HG03469 (cell line): Measurements from ENCODE around the gene MBD4.
"Not testable (repeated sequence)": the region's sequence is repeated elsewhere in the genome, so short reads cannot be mapped to it uniquely, and the experiment has no call there.

Source experiments
- ATAC-seq: cut with Tn5 transposase; IDR thresholded peaks from one replicate; pipeline ENCODE4 v1.9.1; 2021; ENCODE audit warnings: mild to moderate bottlenecking, moderate library complexity, moderate number of reproducible peaks; ENCODE audit not compliant: unreplicated experiment

The MBD4 gene

GRCh38 chr3:129413238-129413637, 26.5 kb downstream of the MBD4 start:
- ATAC-seq, result not testable (repeated sequence)

DNA sequence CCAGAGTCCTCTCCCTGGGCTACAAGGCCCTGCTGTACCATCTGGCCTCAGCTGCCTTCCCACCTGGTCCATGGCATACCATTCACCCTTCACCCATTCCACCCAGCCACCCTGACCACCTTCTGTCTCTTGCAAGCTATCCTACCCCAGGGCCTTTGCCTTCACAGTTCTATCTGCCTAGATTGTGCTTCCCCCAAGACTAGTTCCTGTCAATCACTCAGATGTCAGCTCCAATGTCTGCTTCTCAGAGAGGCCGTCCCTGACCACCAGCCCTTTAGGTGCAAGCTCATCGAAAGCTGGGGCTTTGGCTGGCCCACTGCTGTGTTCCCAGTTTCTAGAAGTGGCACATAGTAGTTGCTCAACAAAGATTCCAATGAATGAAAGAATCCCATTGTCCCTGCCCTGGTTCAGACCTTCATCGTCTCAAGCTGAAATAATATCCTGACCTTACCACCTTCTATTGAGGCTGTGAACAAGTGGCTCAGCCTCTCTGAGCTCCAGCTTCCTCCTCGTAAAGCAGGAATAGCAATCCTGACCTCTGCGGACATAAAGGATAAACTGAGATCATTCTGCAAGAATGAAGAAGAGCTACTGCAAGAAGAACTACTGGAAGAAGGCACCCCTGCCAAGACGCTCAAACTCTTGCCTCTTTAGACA, 27.1 kb downstream of the MBD4 start:
- ATAC-seq, result no peak

- no peak for ATAC-seq
These were observed 28.8 kb downstream of the MBD4 start for GRCh38 chr3:129410971-129411370.

DNA sequence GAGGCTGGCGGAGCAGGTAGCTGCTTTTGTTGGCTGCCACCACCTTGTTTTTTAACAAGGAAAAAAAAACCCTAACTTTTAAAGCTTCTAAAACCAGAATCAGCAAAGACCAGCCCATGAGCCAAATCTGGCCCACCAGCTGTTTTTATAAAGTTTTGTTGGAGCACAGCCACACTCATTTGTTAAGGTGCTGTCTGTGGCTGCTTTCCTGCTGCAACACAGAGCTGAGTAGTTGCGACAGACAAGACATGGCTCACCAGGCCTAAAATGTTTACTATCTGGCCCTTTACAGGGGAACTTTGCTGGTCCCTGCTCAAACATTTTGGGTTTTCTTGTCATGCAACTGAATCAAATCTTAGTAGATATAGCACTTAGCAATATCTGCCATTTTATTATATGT, 30.2 kb downstream of the MBD4 start:
- ATAC-seq, result no peak

DNA sequence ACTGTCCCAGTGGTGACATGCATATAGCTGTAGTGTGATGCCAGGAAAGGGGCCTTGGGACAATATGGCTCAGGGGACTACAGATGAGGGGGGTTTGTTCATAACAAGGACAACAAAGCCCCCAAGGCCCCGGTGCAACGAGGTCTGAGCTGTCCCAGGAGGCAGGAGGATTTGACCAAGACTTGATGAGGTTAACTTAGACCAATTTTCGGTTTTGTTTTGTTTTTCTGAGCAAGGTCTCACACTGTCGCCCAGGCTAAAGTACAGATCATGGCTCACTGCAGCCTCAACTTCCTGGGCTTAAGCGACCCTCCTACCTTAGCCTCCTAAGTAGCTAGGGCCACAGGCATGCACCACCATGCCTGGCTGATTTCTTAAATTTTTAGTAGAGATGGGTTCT, 35.1 kb downstream of the MBD4 start:
- ATAC-seq, result no peak

GRCh38 chr3:129404130-129404529, 35.6 kb downstream of the MBD4 start:
- ATAC-seq, result no peak

- no peak for ATAC-seq
These were observed 36.3 kb downstream of the MBD4 start for GRCh38 chr3:129403450-129403849.

GRCh38 chr3:129402616-129403015, 37.1 kb downstream of the MBD4 start:
- ATAC-seq, result no peak

GRCh38 chr3:129402210-129402609, 37.5 kb downstream of the MBD4 start:
- no peak for ATAC-seq

- ATAC-seq, result no peak
These were observed 39.8 kb downstream of the MBD4 start for GRCh38 chr3:129399895-129400357.

DNA sequence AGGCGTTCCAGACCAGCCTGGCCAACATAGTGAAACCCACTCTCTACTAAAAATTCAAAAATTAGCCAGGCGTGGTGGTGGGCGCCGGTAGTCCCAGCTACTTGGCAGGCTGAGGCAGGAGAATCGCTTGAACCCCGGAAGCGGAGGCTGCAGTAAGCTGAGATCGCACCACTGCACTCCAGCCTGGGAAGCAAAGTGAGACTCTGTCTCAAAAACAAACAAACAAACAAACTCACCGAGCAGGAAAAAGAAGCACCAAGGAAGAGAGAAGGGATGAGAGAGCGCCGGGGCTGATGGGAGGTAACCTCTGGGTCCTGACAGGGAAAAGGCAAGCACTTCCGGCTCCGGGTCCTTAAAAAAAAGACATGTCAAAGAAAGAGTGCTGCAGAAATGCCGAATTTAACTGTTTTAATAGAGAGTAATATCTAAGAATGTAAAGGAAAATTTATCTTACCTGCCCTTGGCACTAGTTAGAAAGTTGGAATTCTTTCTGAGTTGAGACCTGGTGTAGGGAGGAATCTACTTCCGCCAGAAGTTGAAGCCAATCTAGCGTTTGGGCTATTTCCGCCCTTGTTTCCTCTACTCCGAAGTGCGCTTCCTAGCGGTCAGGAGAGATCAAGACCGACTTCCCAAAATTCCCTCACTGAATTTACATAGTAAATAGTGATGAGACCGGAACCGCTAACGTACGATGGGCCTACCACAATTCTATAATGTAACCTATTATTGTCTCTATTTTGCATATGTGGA, 40.4 kb downstream of the MBD4 start:
- peak; percentile 49 for ATAC-seq

- ATAC-seq, result no peak
These were observed 41.0 kb downstream of the MBD4 start for GRCh38 chr3:129398803-129399144.

DNA sequence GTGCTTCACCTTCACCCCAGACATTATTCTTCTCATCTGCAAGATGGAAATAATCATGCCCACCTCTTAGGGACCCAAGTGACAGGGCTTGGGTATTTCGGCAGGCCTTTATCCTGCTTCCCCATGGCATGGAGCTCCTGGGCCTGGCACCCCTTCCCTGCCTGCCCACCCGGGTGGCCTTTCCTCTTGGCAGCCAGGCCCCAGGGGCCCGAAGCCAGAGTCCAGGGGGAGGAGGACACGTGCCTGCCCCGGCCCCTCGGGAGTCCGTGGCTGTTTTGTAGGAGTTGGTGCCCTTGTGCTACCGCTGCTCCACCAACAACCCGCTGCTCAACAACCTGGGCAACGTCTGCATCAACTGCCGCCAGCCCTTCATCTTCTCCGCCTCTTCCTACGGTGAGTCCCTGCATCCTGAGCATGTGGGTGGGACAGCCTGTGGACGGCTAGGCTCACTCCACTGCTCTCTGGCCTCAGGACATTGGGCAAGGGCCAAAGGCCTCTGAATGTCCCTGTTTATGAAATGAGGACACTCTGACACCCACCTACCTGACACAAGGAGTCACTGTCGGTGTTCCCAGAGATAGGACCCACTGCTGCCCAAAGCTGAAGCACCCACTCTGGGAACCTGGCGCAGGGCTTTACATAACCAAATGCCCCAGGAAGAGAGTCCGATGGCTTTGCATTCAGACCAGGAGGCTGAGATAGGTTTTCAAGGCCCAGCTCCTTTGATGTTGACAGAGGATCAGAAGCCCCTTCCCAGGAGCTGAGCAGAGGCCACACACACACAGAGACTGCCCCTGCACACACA, 45.8 kb downstream of the MBD4 start:
- not testable (repeated sequence) for ATAC-seq

DNA sequence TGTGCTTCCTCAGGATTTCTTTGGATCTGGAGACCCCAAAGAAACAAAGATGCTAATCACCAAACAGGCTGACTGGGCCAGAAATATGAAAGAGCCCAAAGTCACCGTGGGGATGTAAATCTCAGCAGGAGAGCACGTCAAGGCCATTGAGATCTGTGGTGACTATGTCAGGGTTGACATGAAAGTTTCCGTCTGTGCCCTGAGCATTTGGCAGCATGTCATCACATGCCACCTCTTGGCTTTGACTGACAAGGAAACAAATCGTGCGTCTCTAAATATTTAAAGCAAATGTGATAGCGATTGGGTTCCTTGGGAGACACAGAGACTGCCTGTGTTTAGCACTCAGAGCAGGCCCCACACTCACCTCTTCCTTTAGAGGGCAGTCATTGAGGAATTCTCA, 46.5 kb downstream of the MBD4 start:
- ATAC-seq, result no peak

DNA sequence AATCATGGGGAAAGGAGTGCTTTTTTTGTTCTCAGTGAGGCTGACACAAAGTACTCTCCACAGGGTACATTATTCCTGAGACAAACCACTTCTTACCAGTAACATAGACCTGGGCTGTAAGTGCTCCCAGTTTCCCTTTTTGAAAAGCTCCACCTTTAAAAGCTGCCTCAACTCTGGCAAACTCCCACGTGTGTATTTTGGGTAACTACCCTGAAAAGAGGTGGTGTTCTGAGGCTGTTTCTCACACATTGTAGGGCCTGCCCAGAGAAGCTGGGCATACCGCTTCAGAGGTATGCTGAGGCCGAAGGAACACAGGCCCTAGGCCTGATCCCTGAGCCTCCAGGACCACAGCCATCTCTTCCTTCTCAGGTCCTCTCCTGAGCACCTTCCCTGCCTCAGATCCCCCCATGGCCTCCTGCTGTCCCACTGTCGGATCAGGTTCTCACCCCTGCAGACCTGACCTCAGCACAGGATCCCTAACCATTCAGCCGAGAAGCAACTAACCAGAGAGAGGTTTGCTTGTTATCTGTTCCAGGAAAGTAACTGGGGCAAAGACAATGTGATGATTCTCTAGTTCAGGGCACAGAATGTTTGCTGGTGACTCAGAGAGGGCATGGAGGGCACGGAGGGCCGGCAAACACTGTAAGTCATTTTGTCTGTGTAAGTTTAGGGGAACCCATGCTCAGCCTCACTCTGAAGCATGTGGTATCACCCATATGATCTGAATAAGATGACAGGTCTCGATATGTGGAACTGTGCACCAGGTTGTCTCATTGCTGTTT, 47.5 kb downstream of the MBD4 start:
- not testable (repeated sequence) for ATAC-seq

- ATAC-seq, result not testable (repeated sequence)
These were observed 48.2 kb downstream of the MBD4 start for GRCh38 chr3:129391583-129391982.

DNA sequence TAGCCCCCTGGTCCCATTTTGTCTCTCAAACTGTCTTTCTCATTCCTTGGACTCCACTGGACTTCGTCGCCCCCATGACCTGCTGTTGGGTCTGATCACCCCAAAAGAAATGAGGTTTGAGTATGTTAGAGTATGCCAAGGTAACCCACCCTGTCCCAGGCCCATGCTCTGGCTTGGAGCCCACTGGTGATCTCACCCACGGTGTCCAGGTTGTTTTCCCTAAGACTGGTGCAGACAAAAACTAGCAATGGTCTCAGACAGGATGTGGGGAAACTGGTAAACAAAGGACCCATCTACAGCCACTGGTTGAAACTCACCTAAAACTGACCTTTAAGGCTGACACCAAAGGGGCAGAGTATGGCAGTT, 50.2 kb downstream of the MBD4 start:
- no peak for ATAC-seq

DNA sequence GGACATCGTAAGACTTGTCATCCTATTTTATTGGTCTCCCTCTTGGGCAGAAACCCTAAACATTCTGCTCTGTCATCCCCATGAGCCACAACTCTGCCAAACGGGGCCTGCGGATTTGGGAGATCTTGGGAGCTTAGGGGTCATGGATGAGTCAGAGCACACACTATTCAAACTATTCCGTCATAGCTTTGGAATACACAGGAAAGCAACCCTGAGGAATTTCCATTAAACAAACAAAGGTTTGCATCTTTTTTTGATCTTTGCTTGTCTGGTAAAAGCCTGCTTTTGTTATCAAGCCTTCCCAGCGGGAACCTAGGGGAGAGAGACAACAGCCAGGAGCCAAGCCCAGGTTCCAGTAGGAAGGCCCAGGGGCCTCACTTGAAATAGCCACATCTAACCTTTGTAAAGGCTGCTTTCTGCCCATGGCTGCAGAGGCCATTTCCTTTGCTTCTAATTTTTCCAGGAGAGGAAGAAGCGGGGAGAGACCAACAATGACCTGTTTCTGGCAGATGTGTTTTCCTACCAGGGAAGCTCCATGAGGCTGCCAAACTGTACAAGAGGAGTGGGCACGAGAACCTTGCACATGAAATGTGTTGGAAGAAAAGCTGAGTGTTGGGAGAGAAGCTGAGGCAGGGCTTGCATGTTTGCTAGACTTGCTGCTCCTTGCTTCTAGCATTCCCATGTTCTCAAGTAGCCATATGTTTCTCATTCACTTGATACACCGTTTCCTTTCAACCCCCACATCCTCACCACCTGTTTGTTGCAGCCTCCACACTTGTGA, 50.8 kb downstream of the MBD4 start:
- ATAC-seq, result not testable (repeated sequence)

DNA sequence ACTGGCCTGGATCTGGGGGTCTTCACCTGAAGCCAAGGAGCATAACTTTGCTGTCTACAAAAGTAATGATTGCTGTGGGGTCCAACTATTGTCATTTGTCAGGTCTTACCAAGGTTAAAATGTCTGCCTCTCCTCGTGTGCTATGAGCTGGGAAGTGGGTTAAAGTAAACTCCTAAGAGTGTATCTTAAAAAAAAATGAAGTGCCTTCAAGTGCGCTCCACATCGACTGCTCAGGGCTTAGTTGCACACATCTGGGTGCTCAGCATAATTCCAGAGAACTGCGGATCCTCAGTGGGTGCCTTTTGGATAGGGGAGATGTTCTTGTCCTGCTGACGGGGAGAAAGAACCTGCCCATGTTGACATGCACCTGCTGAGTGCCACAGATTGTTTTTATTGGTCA, 52.3 kb downstream of the MBD4 start:
- ATAC-seq, result no peak

GRCh38 chr3:129386984-129387383, 52.8 kb downstream of the MBD4 start:
- ATAC-seq, result no peak
